ENCODE results near the gene IFNA13. TPM values are rescaled to one million over a fixed set of nuclear protein-coding genes. Genes with fewer than 3 reads are reported as not detected.

IFNA13 gene
- total and polyA plus RNA-seq, 2 donors (not counting 1 experiment from before 2014, with no cell fraction given) = not detected

DNA sequence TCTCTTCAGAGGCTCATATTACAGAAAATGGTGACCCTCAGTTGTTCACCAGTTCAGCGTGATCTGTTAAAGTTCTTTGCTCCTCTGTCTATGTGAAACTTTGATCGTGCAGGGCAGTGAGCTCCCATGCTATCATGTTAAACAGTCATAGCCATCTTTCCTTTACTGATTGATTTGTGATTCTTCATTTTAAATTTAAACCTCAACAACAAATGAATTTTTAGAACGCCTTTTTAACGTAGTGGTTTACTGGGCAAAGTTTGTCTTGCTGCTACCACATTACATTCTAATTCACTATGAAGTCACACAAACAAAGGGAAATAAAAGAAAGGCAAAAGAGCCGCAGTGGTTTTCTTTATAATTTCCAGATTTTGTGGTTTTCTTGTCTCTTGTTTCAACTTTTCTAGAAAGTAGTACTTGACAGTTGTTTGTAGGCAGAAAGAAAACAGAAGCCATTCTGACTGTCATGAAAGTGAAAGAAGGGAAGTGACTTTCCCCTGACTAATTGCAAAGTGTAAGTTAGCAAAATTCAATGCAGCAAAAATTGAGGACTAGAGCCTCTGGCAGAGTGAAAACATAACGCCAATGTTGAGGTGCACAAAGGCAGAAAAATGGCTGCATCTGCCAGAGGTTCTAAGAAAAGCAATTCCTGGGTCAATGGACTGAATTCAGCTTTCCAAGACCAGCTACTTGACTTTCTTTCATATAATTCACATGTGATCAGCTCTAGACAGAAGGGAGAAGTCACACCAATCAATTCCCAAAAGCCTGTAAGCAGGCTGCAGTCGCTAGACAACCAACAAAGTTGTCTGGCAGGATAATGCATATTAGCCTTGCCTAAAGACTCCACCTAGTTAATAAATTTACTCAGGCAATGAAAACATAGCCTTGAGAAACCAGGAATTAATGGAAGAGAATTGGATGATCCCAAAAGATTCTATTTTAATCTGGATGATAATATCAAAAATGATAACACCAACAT lies 10.1 kb downstream of the IFNA13 start:
- H3K27me3 ChIP-seq (ENCODE audit: control insufficient read depth, insufficient read depth, low read length) = peaks cover 1% of the 10 kb centered on the region
- H3K9me3 ChIP-seq (ENCODE audit: control insufficient read depth, insufficient read depth, low read depth, low read length) = no peaks in the 10 kb centered on the region
- no peak overlapping the region for H3K4me2 ChIP-seq (ENCODE audit: extremely low read depth, insufficient read depth, low read length)
- H3K4me1 ChIP-seq (ENCODE audit: control insufficient read depth, extremely low read depth, insufficient read depth, low read length) = no peaks in the 10 kb centered on the region
- no peak for TF ChIP-seq EZH2 (IDR thresholded peaks at IDR 0.05; ENCODE audit: low read length, missing control alignments)
- TF ChIP-seq, protein P1, sequence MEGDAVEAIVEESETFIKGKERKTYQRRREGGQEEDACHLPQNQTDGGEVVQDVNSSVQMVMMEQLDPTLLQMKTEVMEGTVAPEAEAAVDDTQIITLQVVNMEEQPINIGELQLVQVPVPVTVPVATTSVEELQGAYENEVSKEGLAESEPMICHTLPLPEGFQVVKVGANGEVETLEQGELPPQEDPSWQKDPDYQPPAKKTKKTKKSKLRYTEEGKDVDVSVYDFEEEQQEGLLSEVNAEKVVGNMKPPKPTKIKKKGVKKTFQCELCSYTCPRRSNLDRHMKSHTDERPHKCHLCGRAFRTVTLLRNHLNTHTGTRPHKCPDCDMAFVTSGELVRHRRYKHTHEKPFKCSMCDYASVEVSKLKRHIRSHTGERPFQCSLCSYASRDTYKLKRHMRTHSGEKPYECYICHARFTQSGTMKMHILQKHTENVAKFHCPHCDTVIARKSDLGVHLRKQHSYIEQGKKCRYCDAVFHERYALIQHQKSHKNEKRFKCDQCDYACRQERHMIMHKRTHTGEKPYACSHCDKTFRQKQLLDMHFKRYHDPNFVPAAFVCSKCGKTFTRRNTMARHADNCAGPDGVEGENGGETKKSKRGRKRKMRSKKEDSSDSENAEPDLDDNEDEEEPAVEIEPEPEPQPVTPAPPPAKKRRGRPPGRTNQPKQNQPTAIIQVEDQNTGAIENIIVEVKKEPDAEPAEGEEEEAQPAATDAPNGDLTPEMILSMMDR (conservative IDR thresholded peaks at IDR 0.05 in 1 of 2, IDR thresholded peaks at IDR 0.05 in 1 of 2; ENCODE audit: low read depth in 1 of 2, low read length in 2 of 2) = no peak
- peak in 1 of 2 donors; percentile 22 for DNase-seq (ENCODE audit: low read depth in 2 of 2)
- no peaks in the 10 kb centered on the region for H4K20me1 ChIP-seq (ENCODE audit: control insufficient read depth, extremely low read depth, insufficient read depth, low read length)
- H2AFZ ChIP-seq (ENCODE audit: low read length) = no peak overlapping the region
- no peaks in the 10 kb centered on the region for H3K36me3 ChIP-seq (ENCODE audit: control insufficient read depth, insufficient read depth, low read length)
- no peak overlapping the region for H3K4me3 ChIP-seq (replicated peaks in 1 of 4; ENCODE audit: control extremely low read depth in 1 of 4, insufficient read depth in 1 of 4, low read depth in 3 of 4, low read length in 4 of 4)
- no peaks in the 10 kb centered on the region for H3K79me2 ChIP-seq (ENCODE audit: control insufficient read depth, insufficient read depth, low read length)
- H3K9ac ChIP-seq (ENCODE audit: insufficient read depth, low read length) = no peak overlapping the region
- H3K27ac ChIP-seq (ENCODE audit: insufficient read depth, low read length) = no peak overlapping the region

DNA sequence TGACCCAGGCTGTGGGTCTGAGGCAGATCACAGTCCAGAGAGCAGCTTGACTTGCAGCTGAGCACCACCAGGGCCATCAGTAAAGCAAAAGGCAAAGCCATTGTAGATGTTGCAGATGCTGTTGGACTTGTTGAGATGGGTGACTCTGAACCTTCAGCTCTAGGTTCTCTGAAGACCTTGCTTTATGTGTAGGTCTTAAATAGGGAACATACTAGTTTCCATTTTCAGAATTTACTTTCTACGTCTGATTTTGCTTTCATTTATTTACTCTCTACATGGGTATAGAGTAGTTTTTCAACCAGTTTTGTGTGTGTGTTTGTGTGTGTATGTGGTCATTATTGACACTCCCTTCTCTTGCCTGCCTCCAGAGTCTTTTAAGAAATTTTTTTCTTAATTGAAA lies 17.1 kb downstream of the IFNA13 start, which contains the start of gene IFNA6:
Gene IFNA6 (minus strand): TSS at position 101 of the 400 bp plus-strand sequence. CDS start 0 bp downstream, at position 101.
- DNase-seq (ENCODE audit: low read depth in 2 of 2) = no peak
- Histone ChIP-seq H4K20me1 (ENCODE audit: control insufficient read depth, extremely low read depth, insufficient read depth, low read length) (no peaks in the 10 kb centered on the region), H3K27ac (ENCODE audit: insufficient read depth, low read length) (no peak within 1 kb of the TSS), H2AFZ (ENCODE audit: low read length) (no peak within 1 kb of the TSS), H3K27me3 (ENCODE audit: control insufficient read depth, insufficient read depth, low read length) (peaks cover 13% of the 10 kb centered on the region), H3K79me2 (ENCODE audit: control insufficient read depth, insufficient read depth, low read length) (no peaks in the 10 kb centered on the region), H3K4me1 (ENCODE audit: control insufficient read depth, extremely low read depth, insufficient read depth, low read length) (no peaks in the 10 kb centered on the region), H3K4me3 (replicated peaks in 1 of 4; ENCODE audit: control extremely low read depth in 1 of 4, insufficient read depth in 1 of 4, low read depth in 3 of 4, low read length in 4 of 4) (no peak within 1 kb of the TSS), H3K36me3 (ENCODE audit: control insufficient read depth, insufficient read depth, low read length) (no peaks in the 10 kb centered on the region), H3K9ac (ENCODE audit: insufficient read depth, low read length) (no peak within 1 kb of the TSS), H3K4me2 (ENCODE audit: extremely low read depth, insufficient read depth, low read length) (no peak within 1 kb of the TSS), H3K9me3 (ENCODE audit: control insufficient read depth, insufficient read depth, low read depth, low read length) (no peaks in the 10 kb centered on the region)
- no peak for TF ChIP-seq EZH2 (IDR thresholded peaks at IDR 0.05; ENCODE audit: low read length, missing control alignments)

DNA sequence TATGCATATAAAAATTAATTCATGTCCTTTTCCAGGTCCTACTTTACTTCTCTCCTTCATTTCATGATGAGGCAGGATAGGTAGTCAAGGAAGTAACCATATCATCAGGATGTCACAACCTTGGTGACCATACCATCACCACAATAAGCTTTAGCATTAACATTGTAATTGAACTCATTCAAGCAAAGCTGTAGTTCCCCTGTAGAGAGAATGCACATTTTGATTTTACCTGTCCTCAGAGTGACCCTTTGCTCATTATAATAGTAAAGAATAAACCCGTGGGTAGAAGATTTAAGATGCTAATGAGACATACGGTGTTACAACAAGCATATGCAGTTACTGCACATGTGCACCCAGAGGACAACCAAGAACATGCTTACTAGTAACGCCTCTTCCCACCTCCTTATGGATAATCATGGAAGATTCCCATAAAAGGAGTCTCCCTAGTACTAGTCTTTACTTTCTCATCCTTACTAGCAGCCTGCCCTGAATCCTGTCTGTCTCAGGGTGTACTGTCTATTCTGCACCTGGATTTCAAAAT lies 19.4 kb downstream of the IFNA13 start:
- Histone ChIP-seq H3K79me2 (ENCODE audit: control insufficient read depth, insufficient read depth, low read length) (no peaks in the 10 kb centered on the region), H3K4me3 (replicated peaks in 1 of 4; ENCODE audit: control extremely low read depth in 1 of 4, insufficient read depth in 1 of 4, low read depth in 3 of 4, low read length in 4 of 4) (no peak overlapping the region), H3K4me1 (ENCODE audit: control insufficient read depth, extremely low read depth, insufficient read depth, low read length) (no peaks in the 10 kb centered on the region), H2AFZ (ENCODE audit: low read length) (no peak overlapping the region), H3K27me3 (ENCODE audit: control insufficient read depth, insufficient read depth, low read length) (peaks cover 13% of the 10 kb centered on the region), H3K9me3 (ENCODE audit: control insufficient read depth, insufficient read depth, low read depth, low read length) (no peaks in the 10 kb centered on the region), H3K36me3 (ENCODE audit: control insufficient read depth, insufficient read depth, low read length) (no peaks in the 10 kb centered on the region), H3K27ac (ENCODE audit: insufficient read depth, low read length) (no peak overlapping the region), H3K4me2 (ENCODE audit: extremely low read depth, insufficient read depth, low read length) (no peak overlapping the region), H4K20me1 (ENCODE audit: control insufficient read depth, extremely low read depth, insufficient read depth, low read length) (no peaks in the 10 kb centered on the region), H3K9ac (ENCODE audit: insufficient read depth, low read length) (no peak overlapping the region)
- DNase-seq (ENCODE audit: low read depth in 2 of 2) = no peak
- no peak for TF ChIP-seq EZH2 (IDR thresholded peaks at IDR 0.05; ENCODE audit: low read length, missing control alignments)
- TF ChIP-seq, protein P1 (conservative IDR thresholded peaks at IDR 0.05 in 1 of 2, IDR thresholded peaks at IDR 0.05 in 1 of 2; ENCODE audit: low read depth in 1 of 2, low read length in 2 of 2) = no peak

All from fibroblast of lung (primary cell).